Measurements from ENCODE around the gene FGB. TPM values are rescaled to one million over a fixed set of nuclear protein-coding genes. Genes with fewer than 3 reads are reported as not detected.

The FGB gene
- total and polyA plus RNA-seq, 2 of the 13 experiments (the other 11 are each of a cell fraction or from before 2014, with no cell fraction given) = 226 to 784 TPM

DNA sequence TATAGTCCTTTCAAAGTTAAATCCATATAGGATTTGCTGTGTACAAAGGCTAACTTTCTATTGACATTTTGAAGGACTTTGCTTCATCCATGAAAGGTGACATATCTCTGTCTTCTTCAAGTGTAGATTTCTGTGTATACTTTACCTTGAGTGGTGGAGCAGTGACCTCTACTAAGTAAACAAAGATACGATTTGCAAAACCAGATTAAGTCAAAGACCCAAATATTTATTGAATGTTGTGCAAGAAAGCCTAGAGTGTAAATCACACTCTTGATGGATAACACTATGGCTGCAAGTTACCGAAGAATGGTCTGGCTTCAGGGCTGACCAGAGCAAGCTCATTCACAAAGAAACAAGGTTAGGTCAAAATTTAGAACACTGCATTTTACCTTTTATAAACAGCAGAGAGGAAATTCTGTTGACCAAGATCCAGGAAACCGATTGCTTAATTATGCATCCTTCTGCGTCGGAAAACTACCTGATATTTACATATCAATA, 55.1 kb downstream of the FGB start (continued):
- peak; percentile 100 for TF ChIP-seq NCOA2 (CRISPR knock-in tag; IDR thresholded peaks at IDR 0.05)
- peak; percentile 100 for TF ChIP-seq FOXJ3 (CRISPR knock-in tag; IDR thresholded peaks at IDR 0.05; ENCODE audit: borderline replicate concordance)
- TF ChIP-seq ZNF350 (CRISPR knock-in tag; IDR thresholded peaks at IDR 0.05; ENCODE audit: borderline replicate concordance, low read depth) = no peak
- TF ChIP-seq ZNF816 (CRISPR knock-in tag; IDR thresholded peaks at IDR 0.05; ENCODE audit: borderline replicate concordance) = peak; percentile 91; the same call in 1 of the 2 replicates
- TF ChIP-seq, protein P1, sequence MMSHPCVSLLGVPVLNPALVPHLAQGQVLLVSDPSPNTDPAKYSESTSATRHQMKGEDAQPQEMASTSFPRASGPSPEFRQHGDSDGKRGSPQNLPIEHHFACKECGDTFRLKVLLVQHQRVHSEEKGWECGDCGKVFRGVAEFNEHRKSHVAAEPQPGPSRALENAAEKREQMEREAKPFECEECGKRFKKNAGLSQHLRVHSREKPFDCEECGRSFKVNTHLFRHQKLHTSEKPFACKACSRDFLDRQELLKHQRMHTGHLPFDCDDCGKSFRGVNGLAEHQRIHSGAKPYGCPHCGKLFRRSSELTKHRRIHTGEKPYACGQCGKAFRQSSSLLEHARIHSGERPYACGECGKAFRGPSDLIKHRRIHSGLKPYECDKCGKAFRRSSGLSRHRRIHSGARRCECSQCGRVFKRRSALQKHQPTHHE (CRISPR knock-in tag; IDR thresholded peaks at IDR 0.05; ENCODE audit: borderline replicate concordance) = no peak
- TF ChIP-seq SMYD3 (CRISPR knock-in tag; IDR thresholded peaks at IDR 0.05) = peak; percentile 87
- peak; percentile 33; the same call in 1 of the 3 replicates for TF ChIP-seq MXI1 (IDR thresholded peaks at IDR 0.05; ENCODE audit: borderline replicate concordance, low read depth, low read length)
- TF ChIP-seq, protein P2, sequence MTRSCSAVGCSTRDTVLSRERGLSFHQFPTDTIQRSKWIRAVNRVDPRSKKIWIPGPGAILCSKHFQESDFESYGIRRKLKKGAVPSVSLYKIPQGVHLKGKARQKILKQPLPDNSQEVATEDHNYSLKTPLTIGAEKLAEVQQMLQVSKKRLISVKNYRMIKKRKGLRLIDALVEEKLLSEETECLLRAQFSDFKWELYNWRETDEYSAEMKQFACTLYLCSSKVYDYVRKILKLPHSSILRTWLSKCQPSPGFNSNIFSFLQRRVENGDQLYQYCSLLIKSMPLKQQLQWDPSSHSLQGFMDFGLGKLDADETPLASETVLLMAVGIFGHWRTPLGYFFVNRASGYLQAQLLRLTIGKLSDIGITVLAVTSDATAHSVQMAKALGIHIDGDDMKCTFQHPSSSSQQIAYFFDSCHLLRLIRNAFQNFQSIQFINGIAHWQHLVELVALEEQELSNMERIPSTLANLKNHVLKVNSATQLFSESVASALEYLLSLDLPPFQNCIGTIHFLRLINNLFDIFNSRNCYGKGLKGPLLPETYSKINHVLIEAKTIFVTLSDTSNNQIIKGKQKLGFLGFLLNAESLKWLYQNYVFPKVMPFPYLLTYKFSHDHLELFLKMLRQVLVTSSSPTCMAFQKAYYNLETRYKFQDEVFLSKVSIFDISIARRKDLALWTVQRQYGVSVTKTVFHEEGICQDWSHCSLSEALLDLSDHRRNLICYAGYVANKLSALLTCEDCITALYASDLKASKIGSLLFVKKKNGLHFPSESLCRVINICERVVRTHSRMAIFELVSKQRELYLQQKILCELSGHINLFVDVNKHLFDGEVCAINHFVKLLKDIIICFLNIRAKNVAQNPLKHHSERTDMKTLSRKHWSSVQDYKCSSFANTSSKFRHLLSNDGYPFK (CRISPR knock-in tag; IDR thresholded peaks at IDR 0.05; ENCODE audit: borderline replicate concordance) = no peak
- no peak for TF ChIP-seq ZBTB42 (CRISPR knock-in tag; IDR thresholded peaks at IDR 0.05)
- TF ChIP-seq ZFP82 (CRISPR knock-in tag; IDR thresholded peaks at IDR 0.05; ENCODE audit: borderline replicate concordance) = no peak
- TF ChIP-seq ZNF781 (CRISPR knock-in tag; IDR thresholded peaks at IDR 0.05; ENCODE audit: borderline replicate concordance, not compliant biosample characterization) = no peak
- TF ChIP-seq, protein P3, sequence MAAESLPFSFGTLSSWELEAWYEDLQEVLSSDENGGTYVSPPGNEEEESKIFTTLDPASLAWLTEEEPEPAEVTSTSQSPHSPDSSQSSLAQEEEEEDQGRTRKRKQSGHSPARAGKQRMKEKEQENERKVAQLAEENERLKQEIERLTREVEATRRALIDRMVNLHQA (CRISPR knock-in tag; IDR thresholded peaks at IDR 0.05) = no peak
- TF ChIP-seq, protein P4, sequence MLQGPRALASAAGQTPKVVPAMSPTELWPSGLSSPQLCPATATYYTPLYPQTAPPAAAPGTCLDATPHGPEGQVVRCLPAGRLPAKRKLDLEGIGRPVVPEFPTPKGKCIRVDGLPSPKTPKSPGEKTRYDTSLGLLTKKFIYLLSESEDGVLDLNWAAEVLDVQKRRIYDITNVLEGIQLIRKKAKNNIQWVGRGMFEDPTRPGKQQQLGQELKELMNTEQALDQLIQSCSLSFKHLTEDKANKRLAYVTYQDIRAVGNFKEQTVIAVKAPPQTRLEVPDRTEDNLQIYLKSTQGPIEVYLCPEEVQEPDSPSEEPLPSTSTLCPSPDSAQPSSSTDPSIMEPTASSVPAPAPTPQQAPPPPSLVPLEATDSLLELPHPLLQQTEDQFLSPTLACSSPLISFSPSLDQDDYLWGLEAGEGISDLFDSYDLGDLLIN (CRISPR knock-in tag; IDR thresholded peaks at IDR 0.05; ENCODE audit: borderline replicate concordance) = no peak
- TF ChIP-seq RFX1 (IDR thresholded peaks at IDR 0.05) = no peak
- no peak for TF ChIP-seq ZNF337 (CRISPR knock-in tag; IDR thresholded peaks at IDR 0.05; ENCODE audit: borderline replicate concordance, low read depth)
- TF ChIP-seq, protein P5, sequence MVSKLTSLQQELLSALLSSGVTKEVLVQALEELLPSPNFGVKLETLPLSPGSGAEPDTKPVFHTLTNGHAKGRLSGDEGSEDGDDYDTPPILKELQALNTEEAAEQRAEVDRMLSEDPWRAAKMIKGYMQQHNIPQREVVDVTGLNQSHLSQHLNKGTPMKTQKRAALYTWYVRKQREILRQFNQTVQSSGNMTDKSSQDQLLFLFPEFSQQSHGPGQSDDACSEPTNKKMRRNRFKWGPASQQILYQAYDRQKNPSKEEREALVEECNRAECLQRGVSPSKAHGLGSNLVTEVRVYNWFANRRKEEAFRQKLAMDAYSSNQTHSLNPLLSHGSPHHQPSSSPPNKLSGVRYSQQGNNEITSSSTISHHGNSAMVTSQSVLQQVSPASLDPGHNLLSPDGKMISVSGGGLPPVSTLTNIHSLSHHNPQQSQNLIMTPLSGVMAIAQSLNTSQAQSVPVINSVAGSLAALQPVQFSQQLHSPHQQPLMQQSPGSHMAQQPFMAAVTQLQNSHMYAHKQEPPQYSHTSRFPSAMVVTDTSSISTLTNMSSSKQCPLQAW (CRISPR knock-in tag; IDR thresholded peaks at IDR 0.05) = peak; percentile 91
- TF ChIP-seq, protein P6, sequence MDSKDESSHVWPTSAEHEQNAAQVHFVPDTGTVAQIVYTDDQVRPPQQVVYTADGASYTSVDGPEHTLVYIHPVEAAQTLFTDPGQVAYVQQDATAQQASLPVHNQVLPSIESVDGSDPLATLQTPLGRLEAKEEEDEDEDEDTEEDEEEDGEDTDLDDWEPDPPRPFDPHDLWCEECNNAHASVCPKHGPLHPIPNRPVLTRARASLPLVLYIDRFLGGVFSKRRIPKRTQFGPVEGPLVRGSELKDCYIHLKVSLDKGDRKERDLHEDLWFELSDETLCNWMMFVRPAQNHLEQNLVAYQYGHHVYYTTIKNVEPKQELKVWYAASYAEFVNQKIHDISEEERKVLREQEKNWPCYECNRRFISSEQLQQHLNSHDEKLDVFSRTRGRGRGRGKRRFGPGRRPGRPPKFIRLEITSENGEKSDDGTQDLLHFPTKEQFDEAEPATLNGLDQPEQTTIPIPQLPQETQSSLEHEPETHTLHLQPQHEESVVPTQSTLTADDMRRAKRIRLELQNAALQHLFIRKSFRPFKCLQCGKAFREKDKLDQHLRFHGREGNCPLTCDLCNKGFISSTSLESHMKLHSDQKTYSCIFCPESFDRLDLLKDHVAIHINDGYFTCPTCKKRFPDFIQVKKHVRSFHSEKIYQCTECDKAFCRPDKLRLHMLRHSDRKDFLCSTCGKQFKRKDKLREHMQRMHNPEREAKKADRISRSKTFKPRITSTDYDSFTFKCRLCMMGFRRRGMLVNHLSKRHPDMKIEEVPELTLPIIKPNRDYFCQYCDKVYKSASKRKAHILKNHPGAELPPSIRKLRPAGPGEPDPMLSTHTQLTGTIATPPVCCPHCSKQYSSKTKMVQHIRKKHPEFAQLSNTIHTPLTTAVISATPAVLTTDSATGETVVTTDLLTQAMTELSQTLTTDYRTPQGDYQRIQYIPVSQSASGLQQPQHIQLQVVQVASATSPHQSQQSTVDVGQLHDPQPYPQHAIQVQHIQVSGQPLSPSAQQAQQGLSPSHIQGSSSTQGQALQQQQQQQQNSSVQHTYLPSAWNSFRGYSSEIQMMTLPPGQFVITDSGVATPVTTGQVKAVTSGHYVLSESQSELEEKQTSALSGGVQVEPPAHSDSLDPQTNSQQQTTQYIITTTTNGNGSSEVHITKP (CRISPR knock-in tag; IDR thresholded peaks at IDR 0.05; ENCODE audit: low read depth) = peak; percentile 34; the same call in 1 of the 2 replicates
- no peak for TF ChIP-seq CHD2 (IDR thresholded peaks at IDR 0.05; ENCODE audit: low read depth, low read length)
